ENCODE results near the gene CTSZ. TPM values are rescaled to one million over a fixed set of nuclear protein-coding genes. Genes with fewer than 3 reads are reported as not detected.
"Not testable (repeated sequence)": the region's sequence is repeated elsewhere in the genome, so short reads cannot be mapped to it uniquely, and the experiment has no call there.

CTSZ gene
- total RNA-seq, 1 experiment from 2014 or later, result 37.6 TPM

DNA sequence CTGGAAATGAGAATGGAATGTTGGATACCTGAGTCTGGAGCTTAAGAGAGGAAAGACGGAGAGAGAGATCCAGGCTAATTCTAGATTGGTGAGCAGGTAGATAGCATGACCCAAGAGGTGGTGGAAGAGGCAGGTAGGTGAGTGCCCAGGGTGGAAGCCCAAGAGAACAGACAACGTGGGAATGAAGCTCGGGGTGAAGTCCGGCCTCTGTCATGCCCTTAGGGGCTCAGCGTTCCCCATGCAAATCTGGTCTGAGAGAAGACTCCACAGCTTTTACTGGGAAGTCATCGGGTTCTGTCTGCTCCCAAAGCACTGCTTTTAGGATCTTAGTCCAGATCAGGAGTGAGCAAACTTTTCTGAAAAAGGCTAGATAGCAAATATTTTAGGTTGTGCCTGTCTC lies 22.4 kb downstream of the CTSZ start:
- H3K4me3 Mint-ChIP-seq, result no peak overlapping the region

DNA sequence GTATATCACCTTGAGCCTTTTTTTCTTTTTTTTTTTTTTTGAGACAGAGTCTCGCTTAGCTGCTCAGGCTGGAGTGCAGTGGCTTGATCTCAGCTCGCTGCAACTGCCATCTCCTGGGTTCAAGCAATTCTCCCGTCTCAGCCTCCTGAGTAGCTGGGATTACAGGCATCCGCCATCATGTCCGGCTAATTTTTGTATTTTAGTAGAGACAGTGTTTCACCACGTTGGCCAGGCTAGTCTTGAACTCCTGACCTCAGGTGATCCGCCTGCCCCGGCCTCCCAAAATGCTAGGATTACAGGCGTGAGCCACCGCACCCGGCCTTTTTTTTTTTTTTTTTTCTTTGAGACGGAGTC lies 24.0 kb downstream of the CTSZ start:
- not testable (repeated sequence) for H2AK5ac ChIP-seq (ENCODE audit: insufficient read length, low read length); H3K79me2 ChIP-seq (ENCODE audit: insufficient read depth, low read length); H3K4me2 ChIP-seq (ENCODE audit: insufficient read depth, insufficient read length, low read length); H2BK120ac ChIP-seq (ENCODE audit: low read depth, low read length, poor library complexity, severe bottlenecking); H3K9me3 ChIP-seq (ENCODE audit: control insufficient read depth, low read depth, low read length); H3T11ph ChIP-seq (ENCODE audit: low read length); H3K4me3 Mint-ChIP-seq; H3K27ac ChIP-seq (ENCODE audit: insufficient read length, low read depth, low read length); H3K23ac ChIP-seq (ENCODE audit: insufficient read length, low read depth, low read length); H4K20me1 ChIP-seq (ENCODE audit: control insufficient read depth, insufficient read depth, insufficient read length); H3K79me1 ChIP-seq (ENCODE audit: insufficient read depth, low read depth, low read length, poor library complexity, severe bottlenecking); H4K91ac ChIP-seq (ENCODE audit: insufficient read length, low read depth, low read length); H2BK20ac ChIP-seq (ENCODE audit: low read depth, low read length, poor library complexity, severe bottlenecking); H4K5ac ChIP-seq (ENCODE audit: insufficient read length, low read depth, low read length); H3K23me2 ChIP-seq (ENCODE audit: insufficient read length, low read depth, low read length, poor library complexity, severe bottlenecking); H2BK15ac ChIP-seq (ENCODE audit: low read depth, low read length); H2AFZ ChIP-seq (ENCODE audit: low read length); H3K27me3 ChIP-seq (ENCODE audit: insufficient read depth, low read length); H3K56ac ChIP-seq (ENCODE audit: insufficient read length, low read depth, low read length); H2BK5ac ChIP-seq (ENCODE audit: insufficient read length, low read length); H3K18ac ChIP-seq (ENCODE audit: insufficient read length, low read depth, low read length); H3K9ac ChIP-seq (ENCODE audit: extremely low read depth, insufficient read length, low read length); H3K27ac Mint-ChIP-seq; H4K8ac ChIP-seq (replicated peaks; ENCODE audit: insufficient read length, low read depth, low read length); H3K4ac ChIP-seq (ENCODE audit: low read depth, low read length); H2BK12ac ChIP-seq (ENCODE audit: insufficient read length, low read depth, low read length); H3K27me3 Mint-ChIP-seq (ENCODE audit: low read depth); H3K9me3 Mint-ChIP-seq; H3K14ac ChIP-seq (ENCODE audit: insufficient read depth, low read length); H3K4me1 ChIP-seq (ENCODE audit: insufficient read depth, low read length); DNase-seq
- Mint-ChIP-seq H3K36me3 (ENCODE audit: insufficient read depth in 1 of 3, low read depth in 3 of 3) (peaks cover 13 to 31% (median 30%) of the 10 kb centered on the region in 3 experiments), H3K4me1 (peaks cover 27 to 29% of the 10 kb centered on the region in 2 experiments)
- no CpG with 5 or more reads among the region's 12 CpGs for WGBS (ENCODE audit: extremely low coverage, insufficient read length, low lambda C conversion rate)

More for the DNA sequence above, 22.4 kb downstream of the CTSZ start:
- peaks cover 23 to 47% (median 45%) of the 10 kb centered on the region in 3 experiments for H3K36me3 Mint-ChIP-seq (ENCODE audit: insufficient read depth in 1 of 3, low read depth in 3 of 3)
- Histone ChIP-seq H3K9ac (ENCODE audit: extremely low read depth, insufficient read length, low read length) (no peak overlapping the region), H3K9me3 (ENCODE audit: control insufficient read depth, low read depth, low read length) (no peaks in the 10 kb centered on the region), H2BK120ac (ENCODE audit: low read depth, low read length, poor library complexity, severe bottlenecking) (no peak overlapping the region), H3K4me1 (ENCODE audit: insufficient read depth, low read length) (no peaks in the 10 kb centered on the region; the same call in 1 of the 2 replicates), H3K23me2 (ENCODE audit: insufficient read length, low read depth, low read length, poor library complexity, severe bottlenecking) (peaks cover 6% of the 10 kb centered on the region), H3K18ac (ENCODE audit: insufficient read length, low read depth, low read length) (no peak overlapping the region), H2BK5ac (ENCODE audit: insufficient read length, low read length) (no peak overlapping the region), H2AFZ (ENCODE audit: low read length) (no peak overlapping the region), H2AK5ac (ENCODE audit: insufficient read length, low read length) (no peak overlapping the region), H3K4me2 (ENCODE audit: insufficient read depth, insufficient read length, low read length) (no peak overlapping the region), H3K4ac (ENCODE audit: low read depth, low read length) (no peak overlapping the region), H3K27me3 (ENCODE audit: insufficient read depth, low read length) (no peaks in the 10 kb centered on the region), H4K20me1 (ENCODE audit: control insufficient read depth, insufficient read depth, insufficient read length) (no peaks in the 10 kb centered on the region), H2BK12ac (ENCODE audit: insufficient read length, low read depth, low read length) (no peak overlapping the region), H2BK15ac (ENCODE audit: low read depth, low read length) (no peak overlapping the region), H3T11ph (ENCODE audit: low read length) (no peak overlapping the region), H4K91ac (ENCODE audit: insufficient read length, low read depth, low read length) (no peak overlapping the region), H3K27ac (ENCODE audit: insufficient read length, low read depth, low read length) (no peak overlapping the region), H3K56ac (ENCODE audit: insufficient read length, low read depth, low read length) (no peak overlapping the region), H3K23ac (ENCODE audit: insufficient read length, low read depth, low read length) (no peak overlapping the region), H4K8ac (replicated peaks; ENCODE audit: insufficient read length, low read depth, low read length) (no peak overlapping the region), H4K5ac (ENCODE audit: insufficient read length, low read depth, low read length) (no peak overlapping the region), H2BK20ac (ENCODE audit: low read depth, low read length, poor library complexity, severe bottlenecking) (no peak overlapping the region), H3K79me1 (ENCODE audit: insufficient read depth, low read depth, low read length, poor library complexity, severe bottlenecking) (peaks cover 4% of the 10 kb centered on the region), H3K14ac (ENCODE audit: insufficient read depth, low read length) (no peak overlapping the region), H3K79me2 (ENCODE audit: insufficient read depth, low read length) (peaks cover 10% of the 10 kb centered on the region; the same call in 1 of the 2 replicates)
- no peak for TF ChIP-seq CTCF (conservative IDR thresholded peaks at IDR 0.05)
- H3K4me1 Mint-ChIP-seq, result peaks cover 18% of the 10 kb centered on the region in 2 experiments
- H3K9me3 Mint-ChIP-seq, result no peaks in the 10 kb centered on the region
- no peak overlapping the region for H3K27ac Mint-ChIP-seq
- no CpG with 5 or more reads among the region's 6 CpGs for WGBS (ENCODE audit: extremely low coverage, insufficient read length, low lambda C conversion rate)
- peaks cover 2% of the 10 kb centered on the region for H3K27me3 Mint-ChIP-seq (ENCODE audit: low read depth)
- DNase-seq, result no peak

All from H9 (cell line).